IMR-90 (cell line): ENCODE measurements around the gene FCRL5. TPM values are rescaled to one million over a fixed set of nuclear protein-coding genes. Genes with fewer than 3 reads are reported as not detected.

Source experiments
- ATAC-seq: fragments of 200-7000 bp; cut with Tn5 transposase; 2 replicates; pipeline ENCODE4 v1.9.1; 2020; ENCODE audit warnings: low read depth, mild to moderate bottlenecking, moderate library complexity
- BruUV-seq: library from RNA; stranded (reverse); fragments of 400-500 nt; replicated peaks from 2 replicates; lab custom pipeline; 2021; lab: Mats Ljungman, UMichigan
- CTCF ChIA-PET: fragments of 300-600 bp; formaldehyde crosslinking; extraction: SDS; loops from one replicate; lab custom pipeline; 2021; ENCODE audit warnings: antibody characterized with exemption; lab: Yijun Ruan, JAX
- POLR2A ChIA-PET: fragments of 300-600 bp; sonication (Branson Sonifier 250); formaldehyde crosslinking; loops from one replicate; lab custom pipeline; 2022; ENCODE audit warnings: antibody characterized with exemption; ENCODE audit not compliant: unreplicated experiment; lab: Charles Lee
- DNase-seq: peaks from one replicate; pipeline ENCODE4 v3.0.0; 2013
- H2AFZ ChIP-seq: replicated peaks from 2 replicates; pipeline ENCODE3; 2013; ENCODE audit warnings: low read length, mild to moderate bottlenecking; ENCODE audit not compliant: poor library complexity
- H2AK5ac ChIP-seq: 2 replicates; pipeline ENCODE4 v1.6.1; 2013; ENCODE audit warnings: low read depth, low read length, inconsistent platforms
- H2AK9ac ChIP-seq: replicated peaks from 2 replicates; pipeline ENCODE3; 2013; ENCODE audit warnings: mild to moderate bottlenecking, low read depth, low read length, moderate library complexity; ENCODE audit not compliant: poor library complexity
- H2BK120ac ChIP-seq: 2 replicates; pipeline ENCODE4 v1.6.1; 2013; ENCODE audit warnings: low read depth, low read length, inconsistent platforms
- H2BK15ac ChIP-seq: 3 replicates; pipeline ENCODE4 v1.6.1; 2013; ENCODE audit warnings: low read depth, low read length, inconsistent platforms
- H2BK20ac ChIP-seq: 2 replicates; pipeline ENCODE4 v1.6.1; 2013; ENCODE audit warnings: low read depth, mild to moderate bottlenecking, inconsistent platforms, low read length, moderate library complexity
- H2BK5ac ChIP-seq: 2 replicates; pipeline ENCODE4 v1.6.1; 2013; ENCODE audit warnings: mild to moderate bottlenecking, low read depth, low read length, inconsistent platforms; ENCODE audit not compliant: poor library complexity, severe bottlenecking
- H3K14ac ChIP-seq: replicated peaks from 2 replicates; pipeline ENCODE4 v1.6.1; 2013; ENCODE audit warnings: low read depth, low read length, inconsistent platforms
- H3K18ac ChIP-seq: 2 replicates; pipeline ENCODE4 v1.6.1; 2013; ENCODE audit warnings: low read depth, low read length, control low read depth
- H3K23ac ChIP-seq: 2 replicates; pipeline ENCODE4 v1.6.1; 2013; ENCODE audit warnings: low read depth, low read length, inconsistent platforms
- H3K27ac ChIP-seq: 2 replicates; pipeline ENCODE4 v1.5.1; 2013; ENCODE audit warnings: mild to moderate bottlenecking, control low read depth, low read length; ENCODE audit not compliant: insufficient read depth
- H3K27me3 ChIP-seq: 2 replicates; pipeline ENCODE4 v1.6.1; 2013; ENCODE audit warnings: low read length; ENCODE audit not compliant: control insufficient read depth, insufficient read depth
- H3K36me3 ChIP-seq: 2 replicates; pipeline ENCODE4 v1.6.1; 2013; ENCODE audit warnings: low read length, mixed read lengths; ENCODE audit not compliant: control insufficient read depth, insufficient read depth
- H3K4ac ChIP-seq: 2 replicates; pipeline ENCODE4 v1.6.1; 2013; ENCODE audit warnings: low read depth, low read length, inconsistent platforms
- H3K4me1 ChIP-seq: 2 replicates; pipeline ENCODE4 v1.6.1; 2013; ENCODE audit warnings: low read length, mixed read lengths; ENCODE audit not compliant: control insufficient read depth, insufficient read depth
- H3K4me2 ChIP-seq: 2 replicates; pipeline ENCODE4 v1.6.1; 2013; ENCODE audit warnings: low read depth, mild to moderate bottlenecking, control low read depth, low read length, moderate library complexity
- H3K4me3 ChIP-seq: 2 replicates; pipeline ENCODE4 v1.5.1; 2013; ENCODE audit warnings: low read depth, mild to moderate bottlenecking, control low read depth, low read length, moderate library complexity; ENCODE audit not compliant: insufficient read depth
- H3K56ac ChIP-seq: 2 replicates; pipeline ENCODE4 v1.6.1; 2013; ENCODE audit warnings: low read length, inconsistent platforms; ENCODE audit not compliant: insufficient read depth; ENCODE audit errors: extremely low read depth
- H3K79me1 ChIP-seq, 2 experiments: 2 replicates each; pipeline ENCODE4 v1.6.1; 2013; ENCODE audit warnings: low read length in 2 of 2, inconsistent platforms in 1 of 2, low read depth in 1 of 2
- H3K9ac ChIP-seq: 2 replicates; pipeline ENCODE4 v1.6.1; 2013; ENCODE audit warnings: low read depth, low read length, control low read depth
- H3K9me1 ChIP-seq: 2 replicates; pipeline ENCODE4 v1.6.1; 2013; ENCODE audit warnings: low read length, inconsistent platforms; ENCODE audit not compliant: insufficient read depth
- H3K9me3 ChIP-seq: 2 replicates; pipeline ENCODE4 v1.6.1; 2013; ENCODE audit warnings: low read length; ENCODE audit not compliant: control insufficient read depth, insufficient read depth
- H4K20me1 ChIP-seq: 2 replicates; pipeline ENCODE4 v1.6.1; 2013; ENCODE audit warnings: low read length, inconsistent platforms; ENCODE audit not compliant: insufficient read depth
- H4K5ac ChIP-seq: 2 replicates; pipeline ENCODE4 v1.6.1; 2013; ENCODE audit warnings: mild to moderate bottlenecking, low read depth, low read length, control low read depth
- H4K8ac ChIP-seq, 2 experiments: 2 replicates each; pipeline ENCODE4 v1.6.1; 2013; ENCODE audit warnings: low read depth in 2 of 2, low read length in 2 of 2, control low read depth in 1 of 2, inconsistent platforms in 1 of 2
- H4K91ac ChIP-seq: 2 replicates; pipeline ENCODE4 v1.6.1; 2013; ENCODE audit warnings: low read depth, low read length, inconsistent platforms; ENCODE audit not compliant: insufficient read depth
- BHLHE40 ChIP-seq: fragments of 150-350 bp; IDR thresholded peaks from 2 replicates; pipeline ENCODE4 v1.6.1; 2016; ENCODE audit warnings: mild to moderate bottlenecking, low read depth, low read length
- CEBPB ChIP-seq: IDR thresholded peaks from 2 replicates; pipeline ENCODE4 v1.6.1; 2012; ENCODE audit warnings: low read depth, low read length, improper control_type of control experiment
- CHD1 ChIP-seq: IDR thresholded peaks from 2 replicates; pipeline ENCODE4 v1.6.1; 2012; ENCODE audit warnings: low read depth, low read length, improper control_type of control experiment
- FOS ChIP-seq: fragments of 150-350 bp; IDR thresholded peaks from 2 replicates; pipeline ENCODE4 v1.6.1; 2016; ENCODE audit warnings: low read depth, low read length
- MAFK ChIP-seq: IDR thresholded peaks from 2 replicates; pipeline ENCODE4 v1.6.1; 2012; ENCODE audit warnings: low read depth, low read length, improper control_type of control experiment
- MXI1 ChIP-seq: IDR thresholded peaks from 2 replicates; pipeline ENCODE4 v1.6.1; 2012; ENCODE audit warnings: low read depth, mild to moderate bottlenecking, low read length, moderate library complexity, borderline replicate concordance
- NFE2L2 ChIP-seq: fragments of 150-350 bp; IDR thresholded peaks from 2 replicates; pipeline ENCODE4 v1.6.1; 2016; ENCODE audit warnings: low read depth, mild to moderate bottlenecking, low read length
- POLR2A ChIP-seq: IDR thresholded peaks from 2 replicates; pipeline ENCODE4 v1.6.1; 2012; ENCODE audit warnings: mild to moderate bottlenecking, low read depth, low read length
- RAD21 ChIP-seq: IDR thresholded peaks from 2 replicates; pipeline ENCODE4 v1.6.1; 2012; ENCODE audit warnings: low read length, improper control_type of control experiment
- RCOR1 ChIP-seq: IDR thresholded peaks from 2 replicates; pipeline ENCODE4 v1.6.1; 2012; ENCODE audit warnings: mild to moderate bottlenecking, low read length, improper control_type of control experiment; ENCODE audit not compliant: insufficient replicate concordance
- RFX5 ChIP-seq: IDR thresholded peaks from 2 replicates; pipeline ENCODE4 v1.8.0; 2012; ENCODE audit warnings: low read depth, mild to moderate bottlenecking, low read length, moderate library complexity
- SMC3 ChIP-seq: fragments of 150-350 bp; IDR thresholded peaks from 2 replicates; pipeline ENCODE4 v1.6.1; 2016; ENCODE audit warnings: low read depth, mild to moderate bottlenecking, antibody characterized with exemption, low read length, moderate library complexity
- WGBS, 2 experiments: methylation state at CpG; one replicate each; pipeline versions ENCODE4 v1.1.5 to v1.1.7; 2013; ENCODE audit warnings: missing lambda C conversion rate in 2 of 2; ENCODE audit not compliant: insufficient read length in 1 of 2; ENCODE audit errors: extremely low coverage in 2 of 2; 5-methylcytosine and 5-hydroxymethylcytosine counted together
- dilution Hi-C: fragments of 300-500 bp; cut with HindIII; formaldehyde crosslinking; loops from one replicate; pipeline ENCODE4 v1.14.3; 2018; ENCODE audit warnings: low sequenced_read_pairs; ENCODE audit not compliant: unreplicated experiment
- in situ Hi-C: fragments of 300-500 bp; cut with MboI; formaldehyde crosslinking; loops from 3 replicates; pipeline ENCODE4 v1.14.3; 2019; ENCODE audit warnings: low sequenced_read_pairs, inconsistent platforms, mixed read lengths
- intact Hi-C: fragments of 100-400 bp; cut with micrococcal nuclease; formaldehyde crosslinking; loops from 2 replicates; pipeline ENCODE4 v1.10.0; 2022
- polyA plus RNA-seq, 3 experiments: library from polyadenylated mRNA; depleted of rRNA; stranded (reverse); fragments of >200 nt; gene quantifications; 2 replicates each; pipeline ENCODE4 v1.2.3, GENCODE V29; 2012; ENCODE audit warnings: low replicate concordance in 1 of 3
- total RNA-seq: library from RNA; depleted of rRNA; stranded (reverse); fragments of >200 nt; gene quantifications from 2 replicates; pipeline ENCODE4 v1.2.3, GENCODE V29; 2012
- TF ChIP-seq, protein P1 (sequence below): conservative IDR thresholded peaks from 2 replicates; pipeline ENCODE4 v1.5.1; 2012; ENCODE audit warnings: mild to moderate bottlenecking, low read depth, low read length, improper control_type of control experiment
- TF ChIP-seq, protein P2 (sequence below): fragments of 150-350 bp; IDR thresholded peaks from 2 replicates; pipeline ENCODE4 v1.6.1; 2016; ENCODE audit warnings: low read depth, mild to moderate bottlenecking, low read length, moderate library complexity, borderline replicate concordance

The FCRL5 gene
- total and polyA plus RNA-seq, 2 of the 4 experiments (the other 2 are of a cell fraction), result not detected

DNA sequence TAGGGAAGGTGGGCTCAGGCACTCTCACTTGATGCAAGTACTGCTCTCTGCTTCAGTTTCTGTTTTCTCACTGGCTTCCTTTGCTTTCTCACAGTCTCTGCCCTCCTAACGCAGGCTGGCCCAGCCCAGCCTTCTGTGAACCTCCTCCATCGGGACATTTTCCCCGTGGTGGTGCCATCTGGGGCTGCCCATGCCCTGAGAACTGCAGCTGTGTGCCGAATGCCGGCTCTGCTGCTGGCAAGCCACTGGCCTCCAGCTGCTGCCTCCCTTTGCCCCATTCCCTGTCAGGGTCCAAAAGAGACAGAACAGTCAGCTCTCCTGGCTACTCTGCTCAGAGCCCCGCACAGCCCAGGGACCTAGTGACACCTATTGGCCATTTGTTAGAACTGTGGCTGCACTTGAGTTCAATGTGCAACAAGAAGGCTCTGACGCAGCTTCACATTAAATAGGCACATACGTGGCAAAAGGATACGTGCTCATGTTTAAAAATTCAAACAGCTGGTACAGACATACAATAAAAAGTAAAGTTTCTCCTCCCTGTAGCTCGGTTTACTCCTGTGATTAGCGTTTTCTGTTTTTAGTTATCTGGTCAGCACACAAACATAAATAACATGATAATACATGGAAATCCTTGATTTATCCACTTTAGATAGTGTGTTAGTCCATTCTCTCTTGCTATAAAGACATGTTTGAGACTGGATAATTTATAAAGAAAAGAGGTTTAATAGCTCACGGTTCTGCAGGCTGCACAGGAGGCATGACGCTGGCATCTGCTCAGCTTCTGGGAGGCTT, 46.6 kb downstream of the FCRL5 start:
- ATAC-seq, result peak; percentile 100
- H2AFZ ChIP-seq, result no peak overlapping the region

More for the DNA sequence above, 46.6 kb downstream of the FCRL5 start:
- peak; percentile 55 for DNase-seq
- dilution Hi-C loops (no loop called here), in situ Hi-C loops (no loop called here), intact Hi-C loops (no loop called here)
- H3K4me2 ChIP-seq, result no peak overlapping the region
- H2BK120ac ChIP-seq, result no peak overlapping the region
- no peak overlapping the region for H4K8ac ChIP-seq
- no peaks in the 10 kb centered on the region for H3K9me3 ChIP-seq
- no peak overlapping the region for H3K27ac ChIP-seq
- no peaks in the 10 kb centered on the region for H3K27me3 ChIP-seq
- H4K91ac ChIP-seq, result no peak overlapping the region
- H3K4me1 ChIP-seq, result no peaks in the 10 kb centered on the region
- H3K4ac ChIP-seq, result no peak overlapping the region
- no peaks in the 10 kb centered on the region for H3K36me3 ChIP-seq
- POLR2A ChIA-PET, result no interaction called here
- H3K56ac ChIP-seq, result no peak overlapping the region
- no peaks in the 10 kb centered on the region for H4K20me1 ChIP-seq
- no peaks in the 10 kb centered on the region for H3K79me1 ChIP-seq
- no peak overlapping the region for H3K23ac ChIP-seq
- H3K18ac ChIP-seq, result no peak overlapping the region
- no peak overlapping the region for H3K4me3 ChIP-seq
- CTCF ChIA-PET, result interaction anchor here (0.6 to 1.5 kb wide), 5 partner anchors 9 to 430 kb away, joined by 3 to 4 read pairs (median 4); no protein-coding TSS in a partner anchor
- no TSS peak for BruUV-seq
- no peak overlapping the region for H2BK5ac ChIP-seq
- no peak overlapping the region for H2AK9ac ChIP-seq
- no peak overlapping the region for H4K5ac ChIP-seq
- H2BK15ac ChIP-seq, result no peak overlapping the region
- H2BK20ac ChIP-seq, result no peak overlapping the region
- no peak for TF ChIP-seq NFE2L2
- no peak for TF ChIP-seq CHD1
- no peak for TF ChIP-seq FOS
- TF ChIP-seq POLR2A, result no peak
- peak; percentile 13; the same call in 1 of the 2 replicates for TF ChIP-seq SMC3
- TF ChIP-seq MXI1, result no peak
- no peak for TF ChIP-seq BHLHE40
- TF ChIP-seq RFX5, result no peak
- TF ChIP-seq, protein P1, sequence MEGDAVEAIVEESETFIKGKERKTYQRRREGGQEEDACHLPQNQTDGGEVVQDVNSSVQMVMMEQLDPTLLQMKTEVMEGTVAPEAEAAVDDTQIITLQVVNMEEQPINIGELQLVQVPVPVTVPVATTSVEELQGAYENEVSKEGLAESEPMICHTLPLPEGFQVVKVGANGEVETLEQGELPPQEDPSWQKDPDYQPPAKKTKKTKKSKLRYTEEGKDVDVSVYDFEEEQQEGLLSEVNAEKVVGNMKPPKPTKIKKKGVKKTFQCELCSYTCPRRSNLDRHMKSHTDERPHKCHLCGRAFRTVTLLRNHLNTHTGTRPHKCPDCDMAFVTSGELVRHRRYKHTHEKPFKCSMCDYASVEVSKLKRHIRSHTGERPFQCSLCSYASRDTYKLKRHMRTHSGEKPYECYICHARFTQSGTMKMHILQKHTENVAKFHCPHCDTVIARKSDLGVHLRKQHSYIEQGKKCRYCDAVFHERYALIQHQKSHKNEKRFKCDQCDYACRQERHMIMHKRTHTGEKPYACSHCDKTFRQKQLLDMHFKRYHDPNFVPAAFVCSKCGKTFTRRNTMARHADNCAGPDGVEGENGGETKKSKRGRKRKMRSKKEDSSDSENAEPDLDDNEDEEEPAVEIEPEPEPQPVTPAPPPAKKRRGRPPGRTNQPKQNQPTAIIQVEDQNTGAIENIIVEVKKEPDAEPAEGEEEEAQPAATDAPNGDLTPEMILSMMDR, result peak; percentile 53
- TF ChIP-seq, protein P2, sequence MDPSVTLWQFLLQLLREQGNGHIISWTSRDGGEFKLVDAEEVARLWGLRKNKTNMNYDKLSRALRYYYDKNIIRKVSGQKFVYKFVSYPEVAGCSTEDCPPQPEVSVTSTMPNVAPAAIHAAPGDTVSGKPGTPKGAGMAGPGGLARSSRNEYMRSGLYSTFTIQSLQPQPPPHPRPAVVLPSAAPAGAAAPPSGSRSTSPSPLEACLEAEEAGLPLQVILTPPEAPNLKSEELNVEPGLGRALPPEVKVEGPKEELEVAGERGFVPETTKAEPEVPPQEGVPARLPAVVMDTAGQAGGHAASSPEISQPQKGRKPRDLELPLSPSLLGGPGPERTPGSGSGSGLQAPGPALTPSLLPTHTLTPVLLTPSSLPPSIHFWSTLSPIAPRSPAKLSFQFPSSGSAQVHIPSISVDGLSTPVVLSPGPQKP, result no peak
- no peak for TF ChIP-seq RCOR1
- TF ChIP-seq RAD21, result peak; percentile 56
- no peak for TF ChIP-seq MAFK
- TF ChIP-seq CEBPB, result no peak
- H2AK5ac ChIP-seq, result no peak overlapping the region
- H3K9me1 ChIP-seq, result no peaks in the 10 kb centered on the region
- 40% methylated on average over 5 of the region's 13 CpGs; no CpG with 5 or more reads in 1 of the 2 experiments for WGBS, 2 experiments
- H3K9ac ChIP-seq, result no peak overlapping the region
- no peak overlapping the region for H3K14ac ChIP-seq
